ENCODE results near the gene FAM78B.

FAM78B gene

DNA sequence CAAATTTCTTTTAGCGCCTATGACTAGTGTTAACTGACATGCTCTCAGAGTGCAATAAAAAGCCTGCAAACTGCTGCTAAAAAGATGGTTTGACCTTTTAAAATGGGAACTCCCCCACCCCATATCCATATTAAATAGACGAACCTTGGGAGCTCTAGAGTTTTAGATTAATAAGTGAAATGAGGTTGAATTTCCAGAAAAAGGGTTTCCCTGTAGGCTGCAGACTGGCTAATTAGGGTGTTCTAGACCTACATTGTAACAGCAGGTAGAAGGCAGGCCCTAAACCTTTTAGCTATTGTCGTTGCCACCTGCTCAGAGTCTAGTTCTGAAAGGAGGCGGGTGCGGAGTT is 2.2 kb downstream of the FAM78B start:
- FAIRE-seq (no peak), DNase-seq (ENCODE audit: insufficient read length) (no peak)
- no peak for TF ChIP-seq POLR2A (IDR thresholded peaks at IDR 0.05; ENCODE audit: low read depth, low read length)
- no peak for TF ChIP-seq POLR2AphosphoS5 (IDR thresholded peaks at IDR 0.05; ENCODE audit: low read depth, low read length)
- no peak for TF ChIP-seq TAF1 (IDR thresholded peaks at IDR 0.05; ENCODE audit: borderline replicate concordance, low read depth, low read length)

DNA sequence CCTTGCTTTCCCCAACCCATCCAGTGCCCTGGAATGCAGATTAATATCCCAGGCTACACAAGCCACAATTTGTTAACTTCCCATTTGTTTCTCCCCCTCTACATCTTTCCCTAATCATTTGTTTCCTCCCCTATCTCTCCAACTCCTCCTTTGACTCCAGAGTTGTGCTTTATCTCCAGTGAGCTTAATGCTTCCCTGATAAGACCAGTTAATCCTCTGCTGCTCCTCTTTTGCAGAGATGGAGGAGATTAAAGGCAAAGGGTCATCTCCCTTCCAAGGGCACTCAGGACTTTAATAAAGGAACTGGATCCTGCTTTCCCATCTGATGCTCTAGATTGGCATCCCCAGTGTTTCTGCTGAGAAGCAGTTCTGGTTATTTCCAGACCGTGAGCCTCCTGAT is 7.1 kb downstream of the FAM78B start:
- TF ChIP-seq TAF1 (IDR thresholded peaks at IDR 0.05; ENCODE audit: borderline replicate concordance, low read depth, low read length) (no peak), POLR2AphosphoS5 (IDR thresholded peaks at IDR 0.05; ENCODE audit: low read depth, low read length) (no peak), POLR2A (IDR thresholded peaks at IDR 0.05; ENCODE audit: low read depth, low read length) (no peak)
- no peak for FAIRE-seq
- DNase-seq (ENCODE audit: insufficient read length): no peak

DNA sequence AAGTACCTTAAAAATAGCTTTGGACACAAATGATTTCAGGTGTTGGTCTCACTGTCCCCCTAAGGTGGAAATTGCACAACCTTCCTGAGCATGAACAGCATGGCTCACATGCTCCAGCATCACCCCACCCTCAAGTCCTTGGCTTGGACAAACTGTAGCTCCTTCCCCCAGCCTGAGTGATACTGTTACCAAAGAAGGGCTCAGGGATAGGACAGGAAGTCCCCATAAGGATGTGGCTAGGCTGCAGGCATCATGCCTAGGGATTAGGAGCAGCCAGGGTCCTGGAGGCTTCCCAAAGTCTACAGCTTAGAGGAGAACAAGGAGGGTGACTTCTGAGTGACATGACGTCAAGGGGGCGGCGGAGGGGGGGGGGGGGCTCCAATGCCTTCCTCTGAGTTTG is 10.1 kb downstream of the FAM78B start:
- no peak for FAIRE-seq
- no peak for DNase-seq (ENCODE audit: insufficient read length)
- TF ChIP-seq POLR2AphosphoS5 (IDR thresholded peaks at IDR 0.05; ENCODE audit: low read depth, low read length) (no peak), TAF1 (IDR thresholded peaks at IDR 0.05; ENCODE audit: borderline replicate concordance, low read depth, low read length) (no peak), POLR2A (IDR thresholded peaks at IDR 0.05; ENCODE audit: low read depth, low read length) (no peak)

DNA sequence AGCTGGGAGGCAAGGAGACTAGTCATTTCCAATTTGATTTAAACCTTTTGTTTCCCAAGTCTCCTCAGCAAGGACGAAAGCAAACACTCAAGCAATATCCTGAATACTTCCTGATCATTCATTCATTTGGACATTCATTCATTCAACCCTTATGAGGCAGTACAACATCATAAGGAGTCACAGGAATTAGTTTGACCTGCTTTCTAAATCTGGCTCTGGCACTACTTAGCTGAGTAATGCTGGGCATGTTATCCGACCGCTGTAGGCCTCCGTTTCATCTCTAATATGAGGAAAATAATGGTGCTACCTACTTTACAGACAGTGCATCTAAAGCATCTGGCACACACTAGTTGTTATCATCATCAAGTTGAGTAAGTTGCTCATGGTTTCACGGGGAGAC is 11.7 kb downstream of the FAM78B start:
- TF ChIP-seq POLR2A (IDR thresholded peaks at IDR 0.05; ENCODE audit: low read depth, low read length) (no peak), POLR2AphosphoS5 (IDR thresholded peaks at IDR 0.05; ENCODE audit: low read depth, low read length) (no peak), TAF1 (IDR thresholded peaks at IDR 0.05; ENCODE audit: borderline replicate concordance, low read depth, low read length) (no peak)
- FAIRE-seq (no peak), DNase-seq (ENCODE audit: insufficient read length) (no peak)

DNA sequence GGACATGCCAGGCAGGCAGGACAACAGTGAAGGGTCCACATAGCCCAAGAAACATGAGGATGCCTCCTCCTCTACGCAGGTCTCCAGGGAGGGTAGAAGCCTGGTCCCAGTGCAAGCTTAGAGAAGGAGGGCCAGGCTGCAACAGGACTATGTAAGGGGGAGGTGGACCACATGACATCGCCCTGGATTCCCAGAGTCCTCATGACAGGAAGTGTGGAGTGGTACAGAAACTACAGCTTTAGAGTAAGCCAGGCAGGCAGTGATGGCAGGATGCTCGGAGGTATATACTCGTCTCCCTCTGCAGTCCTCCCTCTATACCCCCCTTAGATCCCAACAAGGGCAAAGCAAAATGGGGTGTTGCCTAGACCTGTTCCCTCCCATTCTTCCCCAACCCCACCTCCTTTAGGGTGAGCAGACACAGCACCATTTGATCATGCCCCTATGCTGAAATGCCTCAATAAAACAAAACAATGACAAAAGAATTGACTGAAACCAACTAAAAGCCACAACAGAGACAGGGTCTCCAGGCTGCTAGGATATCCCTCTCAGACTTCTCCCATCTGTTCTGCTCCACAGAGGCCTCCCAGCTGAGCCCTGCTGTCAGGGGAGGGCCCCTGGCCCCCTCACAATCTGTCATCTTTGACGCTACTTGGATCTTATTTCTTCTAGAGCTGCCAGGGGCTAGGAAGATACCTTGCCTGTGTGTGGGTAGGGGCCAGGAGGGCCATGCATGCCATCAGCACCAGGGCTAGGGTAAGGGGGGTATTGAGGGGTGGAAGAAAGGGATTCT is 13.1 kb downstream of the FAM78B start:
- FAIRE-seq (no peak), DNase-seq (ENCODE audit: insufficient read length) (no peak)
- TF ChIP-seq TAF1 (IDR thresholded peaks at IDR 0.05; ENCODE audit: borderline replicate concordance, low read depth, low read length): no peak
- TF ChIP-seq POLR2AphosphoS5 (IDR thresholded peaks at IDR 0.05; ENCODE audit: low read depth, low read length): no peak

DNA sequence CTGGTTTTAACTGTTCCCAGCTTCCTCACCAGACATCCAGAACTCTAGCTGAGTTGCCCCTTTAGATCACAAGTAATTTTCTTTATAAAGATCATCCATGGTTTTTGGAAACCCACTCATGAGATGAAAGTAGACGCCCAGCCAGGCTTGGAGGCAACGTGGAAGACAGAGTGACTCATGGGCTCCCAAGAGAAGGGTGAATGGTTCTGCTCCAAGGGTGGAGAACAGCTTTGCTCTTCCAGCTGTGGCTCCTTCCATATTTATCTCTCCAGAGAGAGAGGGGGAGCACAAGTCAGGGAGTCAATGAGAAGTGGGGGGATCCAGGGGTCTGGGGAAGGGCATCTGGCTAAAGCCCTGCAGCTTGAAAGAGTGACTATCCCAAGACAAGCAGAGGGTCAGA is 13.8 kb downstream of the FAM78B start:
- TF ChIP-seq TAF1 (IDR thresholded peaks at IDR 0.05; ENCODE audit: borderline replicate concordance, low read depth, low read length): no peak
- no peak for TF ChIP-seq POLR2AphosphoS5 (IDR thresholded peaks at IDR 0.05; ENCODE audit: low read depth, low read length)
- no peak for TF ChIP-seq POLR2A (IDR thresholded peaks at IDR 0.05; ENCODE audit: low read depth, low read length)
- DNase-seq (ENCODE audit: insufficient read length) (no peak), FAIRE-seq (no peak)

DNA sequence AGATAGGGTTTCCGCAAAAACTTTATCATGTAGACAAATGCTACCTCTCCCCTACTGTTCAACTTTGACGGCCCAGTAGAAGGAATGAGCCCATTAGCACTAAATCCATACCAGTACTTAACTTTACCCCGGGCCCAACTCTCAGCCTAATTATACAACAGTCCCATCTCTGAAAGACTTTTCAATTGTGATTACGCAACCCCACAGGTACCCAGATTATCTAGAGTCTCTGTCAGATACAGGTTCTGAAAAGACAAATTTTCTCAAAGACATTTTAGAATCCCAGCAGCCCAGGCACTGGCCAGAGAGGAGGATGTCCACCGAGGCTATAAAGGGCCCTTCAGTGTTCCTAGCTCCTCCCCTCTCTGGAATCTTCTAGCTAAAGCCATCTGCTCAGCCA is 15.0 kb downstream of the FAM78B start:
- no peak for FAIRE-seq

DNA sequence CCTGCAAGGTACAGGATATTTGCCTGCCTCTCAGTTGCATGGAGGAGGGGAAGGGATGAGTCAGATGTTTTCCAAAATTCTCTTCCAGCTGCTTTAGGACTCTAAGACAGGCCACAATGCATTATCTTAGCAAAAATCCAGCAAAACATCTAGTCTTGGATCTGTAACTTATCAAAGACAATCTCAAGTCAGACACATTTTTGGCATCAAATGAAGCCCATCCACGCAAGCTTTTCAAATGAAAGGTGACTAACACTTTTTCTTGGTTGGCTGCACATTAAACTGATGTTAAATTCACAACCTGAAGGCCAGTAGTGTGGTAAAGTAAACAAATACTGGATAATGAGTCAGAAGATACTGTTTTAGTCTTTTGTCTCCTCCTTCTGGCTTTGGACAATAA is 21.3 kb downstream of the FAM78B start:
- TF ChIP-seq POLR2A (IDR thresholded peaks at IDR 0.05; ENCODE audit: low read depth, low read length): no peak
- TF ChIP-seq TAF1 (IDR thresholded peaks at IDR 0.05; ENCODE audit: borderline replicate concordance, low read depth, low read length): no peak
- no peak for TF ChIP-seq POLR2AphosphoS5 (IDR thresholded peaks at IDR 0.05; ENCODE audit: low read depth, low read length)
- no peak for FAIRE-seq
- no peak for DNase-seq (ENCODE audit: insufficient read length)

More for the DNA sequence above, 15.0 kb downstream of the FAM78B start:
- no peak for TF ChIP-seq POLR2A (IDR thresholded peaks at IDR 0.05; ENCODE audit: low read depth, low read length)
- no peak for TF ChIP-seq POLR2AphosphoS5 (IDR thresholded peaks at IDR 0.05; ENCODE audit: low read depth, low read length)
- TF ChIP-seq TAF1 (IDR thresholded peaks at IDR 0.05; ENCODE audit: borderline replicate concordance, low read depth, low read length): no peak
- no peak for DNase-seq (ENCODE audit: insufficient read length)

DNA sequence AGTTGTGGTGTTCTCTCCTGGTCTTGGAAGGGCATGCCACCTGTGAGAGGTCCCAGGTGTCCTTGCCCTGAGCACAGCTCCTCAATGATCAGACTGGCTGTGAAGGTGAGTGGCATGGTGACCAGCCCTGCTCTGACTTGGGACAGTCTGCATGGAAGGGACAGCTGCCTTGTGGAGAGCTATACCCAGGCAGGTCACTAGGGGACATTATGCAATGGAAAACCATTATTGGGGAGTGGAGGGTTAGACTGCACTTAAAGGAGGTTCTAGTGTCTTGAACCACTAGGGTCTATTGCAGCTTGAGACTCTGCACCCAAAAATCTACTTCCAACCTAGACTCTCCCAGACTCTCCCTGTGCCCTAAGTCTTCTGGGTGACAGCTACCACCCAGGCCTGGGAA is 24.8 kb downstream of the FAM78B start:
- TF ChIP-seq TAF1 (IDR thresholded peaks at IDR 0.05; ENCODE audit: borderline replicate concordance, low read depth, low read length) (no peak), POLR2A (IDR thresholded peaks at IDR 0.05; ENCODE audit: low read depth, low read length) (no peak), POLR2AphosphoS5 (IDR thresholded peaks at IDR 0.05; ENCODE audit: low read depth, low read length) (no peak)
- DNase-seq (ENCODE audit: insufficient read length) (no peak), FAIRE-seq (no peak)

DNA sequence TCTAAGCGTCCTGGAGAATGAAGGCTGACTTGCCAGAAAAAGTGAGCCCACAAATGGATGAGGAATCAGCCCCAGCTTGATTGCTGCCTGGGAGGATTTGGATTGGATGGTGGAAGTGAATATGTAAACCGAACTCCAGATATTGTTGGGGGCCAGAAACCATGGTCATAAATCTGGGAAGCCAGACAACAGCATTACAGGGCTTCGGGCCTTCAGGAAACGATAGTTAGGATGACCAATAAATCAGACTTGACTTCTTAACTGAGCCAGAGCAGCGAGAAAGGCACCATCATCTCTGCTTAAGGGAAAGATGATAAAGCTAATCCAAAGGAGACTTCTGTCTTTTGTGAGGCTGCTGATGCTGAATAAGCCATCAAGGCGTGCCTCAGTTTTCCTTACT is 26.6 kb downstream of the FAM78B start:
- no peak for TF ChIP-seq POLR2A (IDR thresholded peaks at IDR 0.05; ENCODE audit: low read depth, low read length)
- no peak for TF ChIP-seq POLR2AphosphoS5 (IDR thresholded peaks at IDR 0.05; ENCODE audit: low read depth, low read length)
- no peak for TF ChIP-seq TAF1 (IDR thresholded peaks at IDR 0.05; ENCODE audit: borderline replicate concordance, low read depth, low read length)
- FAIRE-seq (no peak), DNase-seq (ENCODE audit: insufficient read length) (no peak)

DNA sequence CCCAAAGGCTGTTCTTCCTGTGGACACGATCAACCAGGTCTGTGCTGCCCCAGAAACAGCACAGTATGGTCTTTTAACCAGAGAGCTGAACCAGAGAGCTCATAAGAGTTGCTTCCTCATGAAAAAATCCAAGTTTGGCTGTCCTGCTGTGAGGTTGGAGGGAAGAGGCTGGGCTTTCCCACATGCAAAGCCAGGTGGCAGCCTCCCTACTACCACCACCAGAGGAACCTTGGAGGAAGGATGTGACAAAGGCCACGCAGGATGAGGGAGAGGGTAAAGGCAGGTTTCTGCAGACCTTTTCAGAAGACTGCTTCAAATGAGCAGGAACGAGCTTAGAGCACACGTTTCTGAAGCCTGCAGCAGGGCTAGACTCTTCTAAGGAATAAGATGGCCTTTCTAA is 27.1 kb downstream of the FAM78B start:
- no peak for FAIRE-seq
- no peak for TF ChIP-seq POLR2A (IDR thresholded peaks at IDR 0.05; ENCODE audit: low read depth, low read length)
- TF ChIP-seq TAF1 (IDR thresholded peaks at IDR 0.05; ENCODE audit: borderline replicate concordance, low read depth, low read length): no peak
- no peak for TF ChIP-seq POLR2AphosphoS5 (IDR thresholded peaks at IDR 0.05; ENCODE audit: low read depth, low read length)
- no peak for DNase-seq (ENCODE audit: insufficient read length)

DNA sequence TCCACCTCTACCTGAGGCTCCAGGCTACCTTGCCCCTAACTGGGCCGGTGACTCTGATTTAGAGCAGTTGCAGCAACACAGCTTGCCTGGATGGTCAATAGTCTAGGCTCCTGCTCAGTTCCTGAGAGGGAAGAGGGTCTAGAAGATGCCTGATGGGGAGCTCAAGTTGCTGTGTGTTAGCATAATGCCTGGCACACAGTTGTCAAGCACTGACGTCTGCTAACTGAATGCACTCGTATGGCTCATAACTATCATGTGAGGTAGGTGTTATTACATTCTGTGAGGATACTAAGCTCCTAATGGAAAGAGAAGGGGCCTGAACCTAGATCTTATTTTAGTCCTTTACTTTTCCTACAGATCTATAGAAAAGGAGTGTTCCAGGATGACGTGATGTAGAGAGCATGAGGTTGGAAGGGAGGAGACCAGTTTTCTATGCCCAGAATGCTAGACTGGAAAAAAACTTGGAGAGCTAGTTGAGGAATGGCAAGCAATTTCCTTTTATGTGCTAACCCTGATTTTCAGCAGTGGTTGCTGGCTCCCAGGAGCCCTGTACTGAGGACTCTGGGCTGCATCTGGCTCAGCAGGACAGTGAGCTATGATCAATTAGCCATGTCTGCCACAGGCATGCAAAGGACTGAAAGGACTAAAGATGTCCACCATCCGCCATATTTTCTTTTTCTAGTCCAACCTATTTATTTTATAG is 30.0 kb downstream of the FAM78B start:
- TF ChIP-seq POLR2AphosphoS5 (IDR thresholded peaks at IDR 0.05; ENCODE audit: low read depth, low read length): no peak
- TF ChIP-seq POLR2A (IDR thresholded peaks at IDR 0.05; ENCODE audit: low read depth, low read length): no peak
- TF ChIP-seq TAF1 (IDR thresholded peaks at IDR 0.05; ENCODE audit: borderline replicate concordance, low read depth, low read length): no peak
- FAIRE-seq (no peak), DNase-seq (ENCODE audit: insufficient read length) (no peak)
